ENCODE measurements around the gene SH2D7. TPM values are rescaled to one million over a fixed set of nuclear protein-coding genes. Genes with fewer than 3 reads are reported as not detected.
A peak's percentile ranks its signal among the peaks of the same experiment; 100 is the strongest.

Gene SH2D7
- total and polyA plus RNA-seq, 8 donors = 0.04 to 1.8 (median 0.15) TPM; not detected in 1

DNA sequence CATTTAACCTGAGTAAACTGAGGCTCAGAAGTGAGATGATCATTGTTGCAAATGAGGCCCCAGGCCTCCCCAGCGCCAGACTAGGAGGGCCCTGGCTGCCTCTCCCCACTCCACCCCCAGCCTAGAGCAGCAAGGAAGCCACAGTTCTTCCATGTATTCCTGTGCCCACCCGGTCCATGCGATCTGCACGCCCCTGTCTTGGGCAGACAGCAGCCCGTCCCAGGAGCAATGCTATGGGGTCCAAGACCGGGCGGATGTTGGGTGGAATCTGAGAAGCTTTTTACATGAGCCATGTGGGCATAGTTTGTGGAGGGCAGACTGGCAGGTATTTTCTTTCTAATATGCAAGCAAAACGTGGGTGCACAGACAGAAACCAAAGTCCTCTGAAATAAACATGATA, 15.1 kb downstream of the SH2D7 start:
- Histone ChIP-seq H3K36me3 (no peaks in the 10 kb centered on the region), H3K27me3 (no peaks in the 10 kb centered on the region), H3K4me3 (no peak overlapping the region), H3K9me3 (no peaks in the 10 kb centered on the region), H3K27ac (no peak overlapping the region), H3K4me1 (no peaks in the 10 kb centered on the region)
- ATAC-seq = no peak
- no peak for FAIRE-seq
- peak in 2 of 6 donors; percentile 31 to 45 for DNase-seq
- intact Hi-C loops (cut with DNase I) = loop anchor here in 2 of 3 donors (10.0 kb wide), 2 partner anchors 113 to 143 kb away; no protein-coding TSS in a partner anchor
- TF ChIP-seq, protein P1, sequence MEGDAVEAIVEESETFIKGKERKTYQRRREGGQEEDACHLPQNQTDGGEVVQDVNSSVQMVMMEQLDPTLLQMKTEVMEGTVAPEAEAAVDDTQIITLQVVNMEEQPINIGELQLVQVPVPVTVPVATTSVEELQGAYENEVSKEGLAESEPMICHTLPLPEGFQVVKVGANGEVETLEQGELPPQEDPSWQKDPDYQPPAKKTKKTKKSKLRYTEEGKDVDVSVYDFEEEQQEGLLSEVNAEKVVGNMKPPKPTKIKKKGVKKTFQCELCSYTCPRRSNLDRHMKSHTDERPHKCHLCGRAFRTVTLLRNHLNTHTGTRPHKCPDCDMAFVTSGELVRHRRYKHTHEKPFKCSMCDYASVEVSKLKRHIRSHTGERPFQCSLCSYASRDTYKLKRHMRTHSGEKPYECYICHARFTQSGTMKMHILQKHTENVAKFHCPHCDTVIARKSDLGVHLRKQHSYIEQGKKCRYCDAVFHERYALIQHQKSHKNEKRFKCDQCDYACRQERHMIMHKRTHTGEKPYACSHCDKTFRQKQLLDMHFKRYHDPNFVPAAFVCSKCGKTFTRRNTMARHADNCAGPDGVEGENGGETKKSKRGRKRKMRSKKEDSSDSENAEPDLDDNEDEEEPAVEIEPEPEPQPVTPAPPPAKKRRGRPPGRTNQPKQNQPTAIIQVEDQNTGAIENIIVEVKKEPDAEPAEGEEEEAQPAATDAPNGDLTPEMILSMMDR (IDR thresholded peaks at IDR 0.05) = no peak
- WGBS, 2 donors = 87 to 88% methylated on average over 8 of the region's 8 CpGs

DNA sequence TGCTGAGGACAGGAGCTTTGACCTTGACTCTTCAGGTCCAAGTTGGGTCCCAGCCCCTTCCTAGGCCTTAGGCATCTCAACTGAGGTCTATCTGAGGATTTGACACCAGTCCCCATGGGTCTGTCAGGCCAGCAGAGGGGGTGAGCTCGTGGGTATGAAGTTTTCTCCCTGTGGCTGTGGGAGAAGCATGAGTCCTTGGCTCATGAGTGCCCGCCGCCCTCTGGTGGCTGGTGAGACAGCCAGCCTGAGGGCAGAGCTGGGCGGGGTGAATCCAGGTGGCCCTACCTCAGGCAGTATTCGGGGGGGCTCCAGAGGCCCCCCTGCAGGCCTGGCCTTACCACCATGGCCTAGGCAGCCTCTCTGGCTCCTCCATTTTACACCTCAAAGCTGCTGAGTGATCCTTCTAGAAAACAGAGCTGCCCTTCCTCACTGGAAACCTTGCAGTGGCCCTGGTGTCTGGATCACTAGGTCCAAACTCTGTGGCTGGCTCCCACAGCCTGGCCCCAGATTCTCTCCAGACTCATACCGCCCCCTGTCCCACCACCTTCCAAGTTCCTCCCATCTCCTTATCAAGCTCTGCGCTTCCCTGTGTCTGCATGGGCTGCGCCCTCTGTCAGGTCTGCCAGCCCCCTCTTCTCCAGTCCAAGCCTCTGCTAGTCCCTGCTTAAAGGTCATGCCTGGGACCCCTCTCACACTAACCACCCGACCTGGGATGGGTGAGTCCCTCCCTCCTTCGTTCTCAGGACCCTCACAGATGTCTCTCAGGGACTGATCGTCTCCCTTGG, 16.1 kb downstream of the SH2D7 start:
- H3K4me3 ChIP-seq = no peak overlapping the region
- no peaks in the 10 kb centered on the region for H3K27me3 ChIP-seq
- H3K9me3 ChIP-seq = no peaks in the 10 kb centered on the region
- FAIRE-seq (no peak), DNase-seq (peak; percentile 77 to 93 (median 86)), ATAC-seq (peak; percentile 92 to 96 (median 95))
- intact Hi-C loops (cut with DNase I) = loop anchor here (2.0 to 10.0 kb wide), 4 partner anchors 110 to 146 kb away; no protein-coding TSS in a partner anchor
- no peak overlapping the region for H3K27ac ChIP-seq
- TF ChIP-seq, protein P1 (IDR thresholded peaks at IDR 0.05) = peak; percentile 91 to 97 (median 92)
- H3K4me1 ChIP-seq = no peaks in the 10 kb centered on the region
- 30 to 32% methylated on average over 11 of the region's 11 CpGs for WGBS, 2 donors
- H3K36me3 ChIP-seq = no peaks in the 10 kb centered on the region

DNA sequence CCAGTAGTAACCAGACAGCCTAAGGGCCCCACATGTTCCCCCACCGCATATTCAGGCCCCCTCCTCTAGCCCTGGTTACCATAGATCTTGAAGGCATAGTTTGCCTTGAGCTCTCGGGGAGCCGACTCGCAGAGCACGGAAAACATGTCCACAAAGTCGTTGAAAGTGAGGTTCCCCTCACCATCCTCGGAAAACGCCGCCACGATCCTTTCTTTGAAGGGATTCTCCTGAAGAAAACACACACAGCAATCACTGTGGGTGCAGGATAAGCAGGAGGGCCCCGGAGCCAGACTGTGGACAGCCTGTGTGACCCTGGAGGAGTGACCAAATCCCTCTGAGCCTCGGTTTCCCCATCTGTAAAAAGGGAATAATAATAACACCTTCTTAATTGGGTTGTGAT, 16.8 kb downstream of the SH2D7 start:
- no peak for DNase-seq
- no peaks in the 10 kb centered on the region for H3K36me3 ChIP-seq
- H3K27ac ChIP-seq = no peak overlapping the region
- WGBS, 2 donors = 79 to 88% methylated on average over 12 of the region's 12 CpGs
- H3K4me1 ChIP-seq = no peaks in the 10 kb centered on the region
- H3K9me3 ChIP-seq = no peaks in the 10 kb centered on the region
- H3K4me3 ChIP-seq = no peak overlapping the region
- no peak for FAIRE-seq
- ATAC-seq = no peak
- H3K27me3 ChIP-seq = no peaks in the 10 kb centered on the region
- intact Hi-C loops (cut with DNase I) = loop anchor here (2.0 to 10.0 kb wide), 4 partner anchors 110 to 146 kb away; no protein-coding TSS in a partner anchor
- TF ChIP-seq, protein P1 (IDR thresholded peaks at IDR 0.05) = no peak

DNA sequence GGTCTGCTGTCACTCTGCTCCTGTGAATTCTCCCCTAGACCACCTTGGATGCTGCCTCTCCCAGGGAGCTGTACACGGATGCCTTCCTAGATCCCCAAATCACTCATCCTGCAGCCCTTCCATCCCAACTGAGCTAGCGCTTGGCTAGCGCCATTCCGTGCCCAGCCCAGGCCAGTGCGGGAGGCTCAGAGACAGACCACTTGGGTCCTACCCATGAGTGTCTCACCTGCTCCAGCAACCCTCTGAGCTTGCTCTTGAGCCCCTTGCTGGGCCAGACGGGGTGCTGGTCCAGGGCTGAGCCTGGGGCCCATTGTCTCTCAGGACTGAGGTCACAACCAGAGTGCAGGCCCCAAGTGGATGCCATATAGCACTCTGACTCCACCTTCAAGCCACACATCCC, 17.7 kb downstream of the SH2D7 start:
- no peak overlapping the region for H3K4me3 ChIP-seq
- WGBS, 2 donors = 86 to 93% methylated on average over 6 of the region's 6 CpGs
- H3K4me1 ChIP-seq = no peaks in the 10 kb centered on the region
- peak in 1 of 6 donors; percentile 36 for DNase-seq
- no peaks in the 10 kb centered on the region for H3K27me3 ChIP-seq
- H3K36me3 ChIP-seq = no peaks in the 10 kb centered on the region
- TF ChIP-seq, protein P1 (IDR thresholded peaks at IDR 0.05) = no peak
- intact Hi-C loops (cut with DNase I) = loop anchor here in 2 of 3 donors (2.0 to 5.0 kb wide), 3 partner anchors 87 to 133 kb away; no protein-coding TSS in a partner anchor
- no peak for ATAC-seq
- no peaks in the 10 kb centered on the region for H3K9me3 ChIP-seq
- FAIRE-seq = no peak
- H3K27ac ChIP-seq = no peak overlapping the region
